ENCODE measurements around the gene EFL1. TPM values are rescaled to one million over a fixed set of nuclear protein-coding genes. Genes with fewer than 3 reads are reported as not detected.

EFL1 gene
- total and polyA plus RNA-seq, 4 donors = 5.5 to 15.1 (median 10.3) TPM

DNA sequence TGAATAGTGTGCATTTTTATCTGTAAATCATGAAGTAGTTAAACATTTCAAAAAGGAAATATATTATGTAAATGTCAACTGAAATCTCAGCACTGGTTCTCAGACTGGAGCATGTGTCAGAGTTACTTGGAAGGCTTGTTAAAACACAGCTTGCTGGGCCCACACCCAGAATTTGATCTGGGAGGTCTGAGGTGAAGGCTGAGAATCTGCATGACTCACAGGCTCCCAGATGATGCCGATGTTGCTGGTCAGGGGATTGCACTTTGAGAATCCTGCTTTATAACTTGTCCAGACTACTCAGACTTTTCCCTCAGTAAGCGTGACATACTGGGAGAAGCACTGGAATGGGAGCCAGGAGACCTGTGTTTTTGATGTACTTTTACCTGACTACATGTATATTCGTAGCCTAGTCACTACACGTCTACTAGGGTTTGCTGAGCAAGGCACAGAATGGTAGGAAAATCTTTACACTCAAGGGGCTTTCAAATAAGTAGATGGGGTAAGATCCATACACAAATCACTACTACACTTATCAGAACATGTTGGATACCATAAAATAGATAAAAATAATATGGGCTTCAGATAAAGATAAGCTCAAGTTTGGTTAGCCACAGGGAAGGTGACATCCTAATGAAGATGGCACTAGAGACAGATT is 139.7 kb downstream of the EFL1 start:
- H3K27ac ChIP-seq (ENCODE audit: low read depth in 1 of 2, low read length in 2 of 2) = no peak overlapping the region
- no peaks in the 10 kb centered on the region for H3K9me3 ChIP-seq (ENCODE audit: control insufficient read depth, low read length)
- 52 to 53% methylated on average over 4 of the region's 4 CpGs for WGBS, 2 donors
- no peak overlapping the region for H3K4me3 ChIP-seq (ENCODE audit: low read length in 2 of 2)
- no peaks in the 10 kb centered on the region for H3K27me3 ChIP-seq (ENCODE audit: control insufficient read depth in 1 of 2, insufficient read depth in 2 of 2, low read length in 1 of 2)
- no peaks in the 10 kb centered on the region for H3K4me1 ChIP-seq (ENCODE audit: control insufficient read depth in 1 of 2, insufficient read depth in 2 of 2, low read length in 2 of 2)
- intact Hi-C loops (cut with DNase I) = no loop called here
- H3K36me3 ChIP-seq (ENCODE audit: control insufficient read depth in 1 of 2, insufficient read depth in 2 of 2, low read length in 1 of 2) = no peaks in the 10 kb centered on the region
- DNase-seq (peak in 1 of 2 donors; percentile 65), ATAC-seq (ENCODE audit: low FRiP score) (no peak)

DNA sequence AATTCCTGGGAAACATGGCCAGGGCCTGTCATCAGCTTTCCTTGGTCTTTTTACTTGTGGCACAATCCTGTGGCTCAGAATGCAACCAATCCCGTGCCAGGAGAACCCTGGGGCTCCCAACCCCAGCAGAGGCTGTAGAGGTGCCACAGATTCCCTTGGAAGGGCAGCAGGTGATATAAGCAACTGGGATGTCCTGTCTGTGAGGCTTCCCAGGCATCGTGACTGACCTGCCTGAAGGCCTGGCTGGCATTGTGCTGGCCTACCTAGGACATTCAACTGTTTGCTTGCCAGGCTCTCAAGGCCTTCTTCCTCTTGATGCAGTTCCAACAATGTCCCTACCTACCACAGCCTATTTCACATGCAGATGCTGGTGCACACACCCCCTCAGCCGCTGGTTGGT is 144.5 kb downstream of the EFL1 start:
- intact Hi-C loops (cut with DNase I) = no loop called here
- no peak for ATAC-seq (ENCODE audit: low FRiP score)
- H3K9me3 ChIP-seq (ENCODE audit: control insufficient read depth, low read length) = no peaks in the 10 kb centered on the region
- H3K27ac ChIP-seq (ENCODE audit: low read depth in 1 of 2, low read length in 2 of 2) = no peak overlapping the region
- WGBS, 2 donors = 78 to 80% methylated on average over 3 of the region's 3 CpGs
- no peaks in the 10 kb centered on the region for H3K27me3 ChIP-seq (ENCODE audit: control insufficient read depth in 1 of 2, insufficient read depth in 2 of 2, low read length in 1 of 2)
- H3K4me3 ChIP-seq (ENCODE audit: low read length in 2 of 2) = no peak overlapping the region
- no peaks in the 10 kb centered on the region for H3K4me1 ChIP-seq (ENCODE audit: control insufficient read depth in 1 of 2, insufficient read depth in 2 of 2, low read length in 2 of 2)
- DNase-seq = no peak
- no peaks in the 10 kb centered on the region for H3K36me3 ChIP-seq (ENCODE audit: control insufficient read depth in 1 of 2, insufficient read depth in 2 of 2, low read length in 1 of 2)

- ATAC-seq (ENCODE audit: low FRiP score) = no peak
- Histone ChIP-seq H3K27ac (ENCODE audit: low read depth in 1 of 2, low read length in 2 of 2) (no peak overlapping the region), H3K27me3 (ENCODE audit: control insufficient read depth in 1 of 2, insufficient read depth in 2 of 2, low read length in 1 of 2) (no peaks in the 10 kb centered on the region), H3K4me1 (ENCODE audit: control insufficient read depth in 1 of 2, insufficient read depth in 2 of 2, low read length in 2 of 2) (no peaks in the 10 kb centered on the region), H3K36me3 (ENCODE audit: control insufficient read depth in 1 of 2, insufficient read depth in 2 of 2, low read length in 1 of 2) (no peaks in the 10 kb centered on the region), H3K4me3 (ENCODE audit: low read length in 2 of 2) (no peak overlapping the region), H3K9me3 (ENCODE audit: control insufficient read depth, low read length) (no peaks in the 10 kb centered on the region)
- intact Hi-C loops (cut with DNase I) = no loop called here
- DNase-seq = no peak
- 95 to 97% methylated on average over 6 of the region's 6 CpGs for WGBS, 2 donors
These were observed 145.2 kb downstream of the EFL1 start for GRCh38 chr15:82117296-82117695.

DNA sequence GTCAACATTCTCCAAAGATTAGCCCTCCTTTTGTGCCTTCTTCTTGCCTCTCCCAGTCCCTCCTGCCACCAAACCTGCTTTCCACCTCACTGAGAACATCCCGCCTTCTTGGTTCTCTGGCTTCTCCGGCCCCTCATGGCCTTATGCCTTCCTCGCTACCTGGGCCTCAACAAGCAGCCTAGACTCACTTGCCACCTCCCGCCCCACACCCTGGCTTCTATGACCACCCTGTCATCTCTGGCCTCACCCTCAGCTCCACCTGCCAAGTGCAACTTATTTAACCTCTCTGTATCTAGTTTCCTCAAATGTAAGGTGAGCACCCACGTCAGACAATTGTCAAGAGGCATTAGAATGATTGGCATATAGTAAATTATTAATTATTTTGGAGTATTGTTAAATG is 147.9 kb downstream of the EFL1 start:
- H3K27me3 ChIP-seq (ENCODE audit: control insufficient read depth in 1 of 2, insufficient read depth in 2 of 2, low read length in 1 of 2) = no peaks in the 10 kb centered on the region
- ATAC-seq (ENCODE audit: low FRiP score) = no peak
- no peak overlapping the region for H3K27ac ChIP-seq (ENCODE audit: low read depth in 1 of 2, low read length in 2 of 2)
- no peaks in the 10 kb centered on the region for H3K4me1 ChIP-seq (ENCODE audit: control insufficient read depth in 1 of 2, insufficient read depth in 2 of 2, low read length in 2 of 2)
- WGBS, 2 donors = 93 to 96% methylated on average over 5 of the region's 5 CpGs
- no peak for DNase-seq
- no peak overlapping the region for H3K4me3 ChIP-seq (ENCODE audit: low read length in 2 of 2)
- intact Hi-C loops (cut with DNase I) = no loop called here
- H3K9me3 ChIP-seq (ENCODE audit: control insufficient read depth, low read length) = no peaks in the 10 kb centered on the region
- H3K36me3 ChIP-seq (ENCODE audit: control insufficient read depth in 1 of 2, insufficient read depth in 2 of 2, low read length in 1 of 2) = no peaks in the 10 kb centered on the region

DNA sequence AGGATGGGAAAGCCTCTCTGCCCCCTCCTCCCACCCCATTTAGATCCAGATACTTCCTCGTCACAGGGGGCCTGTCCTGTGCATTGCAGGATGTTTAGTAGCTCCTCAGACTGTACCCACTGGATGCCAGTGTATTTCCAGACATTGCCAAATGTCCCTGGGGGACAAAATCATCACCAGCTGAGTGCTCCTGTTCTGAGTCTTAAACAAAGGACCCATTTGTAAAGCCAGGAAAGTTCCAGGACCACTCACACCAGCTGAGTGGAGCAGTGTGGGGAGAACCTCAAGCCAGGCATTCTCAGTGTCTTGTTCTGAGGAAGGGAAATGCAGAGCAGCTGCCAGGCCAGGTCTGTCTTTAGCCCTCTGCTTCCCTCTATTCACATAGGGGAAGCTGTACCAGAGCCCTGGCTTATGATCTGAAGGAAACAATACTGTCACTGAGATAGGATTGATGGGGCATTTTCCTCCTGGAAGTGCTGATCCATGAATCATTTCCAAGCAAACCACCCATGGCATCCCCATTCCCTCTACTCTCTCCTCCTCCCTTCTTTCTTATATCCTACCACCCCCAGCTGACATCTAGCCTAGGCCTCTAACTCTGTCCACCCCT is 149.3 kb downstream of the EFL1 start:
- intact Hi-C loops (cut with DNase I) = no loop called here
- Histone ChIP-seq H3K4me3 (ENCODE audit: low read length in 2 of 2) (no peak overlapping the region), H3K4me1 (ENCODE audit: control insufficient read depth in 1 of 2, insufficient read depth in 2 of 2, low read length in 2 of 2) (no peaks in the 10 kb centered on the region), H3K36me3 (ENCODE audit: control insufficient read depth in 1 of 2, insufficient read depth in 2 of 2, low read length in 1 of 2) (no peaks in the 10 kb centered on the region), H3K27me3 (ENCODE audit: control insufficient read depth in 1 of 2, insufficient read depth in 2 of 2, low read length in 1 of 2) (no peaks in the 10 kb centered on the region), H3K27ac (ENCODE audit: low read depth in 1 of 2, low read length in 2 of 2) (no peak overlapping the region), H3K9me3 (ENCODE audit: control insufficient read depth, low read length) (no peaks in the 10 kb centered on the region)
- no peak for ATAC-seq (ENCODE audit: low FRiP score)
- DNase-seq = no peak
- WGBS, 2 donors = 94 to 100% methylated on average over 1 of the region's 1 CpG

DNA sequence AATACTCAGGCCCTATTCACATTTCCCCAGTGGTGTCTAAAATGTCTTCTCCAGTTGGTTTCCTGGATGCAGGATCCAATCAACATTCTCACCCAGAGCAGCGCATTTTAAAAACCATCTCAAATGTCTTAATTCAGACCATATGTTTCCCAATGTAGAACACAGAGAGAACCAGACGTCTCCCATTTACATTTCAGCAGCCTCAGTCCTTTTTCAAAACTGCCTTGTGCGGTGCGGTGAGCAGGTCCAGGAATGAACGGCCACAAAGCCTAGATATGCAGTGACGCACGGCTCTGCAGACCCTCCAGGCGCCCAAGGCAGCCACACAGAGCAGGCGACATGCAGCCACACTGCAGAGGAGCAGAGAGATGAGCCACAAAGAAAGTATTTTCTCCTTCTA is 150.6 kb downstream of the EFL1 start:
- intact Hi-C loops (cut with DNase I) = no loop called here
- H3K4me3 ChIP-seq (ENCODE audit: low read length in 2 of 2) = no peak overlapping the region
- DNase-seq = no peak
- no peaks in the 10 kb centered on the region for H3K36me3 ChIP-seq (ENCODE audit: control insufficient read depth in 1 of 2, insufficient read depth in 2 of 2, low read length in 1 of 2)
- no peak for ATAC-seq (ENCODE audit: low FRiP score)
- H3K27me3 ChIP-seq (ENCODE audit: control insufficient read depth in 1 of 2, insufficient read depth in 2 of 2, low read length in 1 of 2) = no peaks in the 10 kb centered on the region
- no peak overlapping the region for H3K27ac ChIP-seq (ENCODE audit: low read depth in 1 of 2, low read length in 2 of 2)
- WGBS, 2 donors = 87% methylated on average over 9 of the region's 9 CpGs
- no peaks in the 10 kb centered on the region for H3K9me3 ChIP-seq (ENCODE audit: control insufficient read depth, low read length)
- H3K4me1 ChIP-seq (ENCODE audit: control insufficient read depth in 1 of 2, insufficient read depth in 2 of 2, low read length in 2 of 2) = no peaks in the 10 kb centered on the region

DNA sequence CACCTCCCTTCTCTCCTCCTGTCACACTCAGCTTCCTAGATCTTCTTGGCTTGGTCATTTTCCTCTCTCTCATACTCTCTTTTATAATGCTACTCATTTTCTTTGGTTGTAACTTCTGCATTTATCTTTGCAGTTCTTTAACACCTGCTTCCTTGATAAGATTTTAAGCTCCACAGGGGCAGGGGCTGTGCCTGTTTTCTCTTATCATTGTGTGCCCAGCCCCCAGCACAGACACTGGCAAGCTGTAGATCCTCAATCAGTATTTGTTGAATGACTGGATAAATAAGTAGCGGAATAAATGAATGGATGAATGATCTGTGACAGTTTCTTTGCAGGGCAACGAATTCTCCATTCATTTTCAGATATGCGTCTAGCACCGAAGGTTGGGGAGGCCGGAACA is 152.4 kb downstream of the EFL1 start:
- intact Hi-C loops (cut with DNase I) = no loop called here
- 92 to 94% methylated on average over 5 of the region's 5 CpGs for WGBS, 2 donors
- ATAC-seq (ENCODE audit: low FRiP score) (no peak), DNase-seq (no peak)
- Histone ChIP-seq H3K27ac (ENCODE audit: low read depth in 1 of 2, low read length in 2 of 2) (no peak overlapping the region), H3K9me3 (ENCODE audit: control insufficient read depth, low read length) (no peaks in the 10 kb centered on the region), H3K4me3 (ENCODE audit: low read length in 2 of 2) (no peak overlapping the region), H3K4me1 (ENCODE audit: control insufficient read depth in 1 of 2, insufficient read depth in 2 of 2, low read length in 2 of 2) (no peaks in the 10 kb centered on the region), H3K27me3 (ENCODE audit: control insufficient read depth in 1 of 2, insufficient read depth in 2 of 2, low read length in 1 of 2) (no peaks in the 10 kb centered on the region), H3K36me3 (ENCODE audit: control insufficient read depth in 1 of 2, insufficient read depth in 2 of 2, low read length in 1 of 2) (no peaks in the 10 kb centered on the region)

- no peaks in the 10 kb centered on the region for H3K4me1 ChIP-seq (ENCODE audit: control insufficient read depth in 1 of 2, insufficient read depth in 2 of 2, low read length in 2 of 2)
- 85 to 86% methylated on average over 9 of the region's 9 CpGs for WGBS, 2 donors
- intact Hi-C loops (cut with DNase I) = no loop called here
- H3K9me3 ChIP-seq (ENCODE audit: control insufficient read depth, low read length) = no peaks in the 10 kb centered on the region
- H3K4me3 ChIP-seq (ENCODE audit: low read length in 2 of 2) = no peak overlapping the region
- no peak overlapping the region for H3K27ac ChIP-seq (ENCODE audit: low read depth in 1 of 2, low read length in 2 of 2)
- ATAC-seq (ENCODE audit: low FRiP score) (no peak), DNase-seq (peak; percentile 52 to 78)
- H3K27me3 ChIP-seq (ENCODE audit: control insufficient read depth in 1 of 2, insufficient read depth in 2 of 2, low read length in 1 of 2) = no peaks in the 10 kb centered on the region
- no peaks in the 10 kb centered on the region for H3K36me3 ChIP-seq (ENCODE audit: control insufficient read depth in 1 of 2, insufficient read depth in 2 of 2, low read length in 1 of 2)
These were observed 153.9 kb downstream of the EFL1 start for GRCh38 chr15:82108489-82109078.

DNA sequence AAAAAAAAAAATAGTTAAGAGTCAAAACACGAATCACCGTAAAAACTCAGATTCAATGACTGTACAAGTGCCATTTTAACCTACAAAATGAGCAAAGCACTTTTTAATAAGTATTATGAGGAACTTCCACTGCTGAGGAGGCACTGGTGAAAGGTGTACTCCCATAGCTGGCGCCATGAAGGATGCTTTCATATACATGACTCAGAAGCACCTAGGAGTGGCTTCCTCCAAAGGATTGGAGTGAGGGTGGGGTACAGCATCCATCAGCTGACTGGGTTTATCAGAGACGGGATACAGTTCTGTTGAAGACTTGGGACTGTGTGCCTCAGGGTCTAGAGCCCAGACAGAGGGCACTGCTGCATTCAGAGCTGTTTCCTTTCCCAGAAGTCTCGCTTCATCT is 155.9 kb downstream of the EFL1 start:
- H3K36me3 ChIP-seq (ENCODE audit: control insufficient read depth in 1 of 2, insufficient read depth in 2 of 2, low read length in 1 of 2) = no peaks in the 10 kb centered on the region
- no peaks in the 10 kb centered on the region for H3K4me1 ChIP-seq (ENCODE audit: control insufficient read depth in 1 of 2, insufficient read depth in 2 of 2, low read length in 2 of 2)
- no peaks in the 10 kb centered on the region for H3K9me3 ChIP-seq (ENCODE audit: control insufficient read depth, low read length)
- H3K4me3 ChIP-seq (ENCODE audit: low read length in 2 of 2) = no peak overlapping the region
- DNase-seq (no peak), ATAC-seq (ENCODE audit: low FRiP score) (peak; percentile 13)
- intact Hi-C loops (cut with DNase I) = no loop called here
- H3K27ac ChIP-seq (ENCODE audit: low read depth in 1 of 2, low read length in 2 of 2) = no peak overlapping the region
- 83 to 94% methylated on average over 5 of the region's 5 CpGs for WGBS, 2 donors
- H3K27me3 ChIP-seq (ENCODE audit: control insufficient read depth in 1 of 2, insufficient read depth in 2 of 2, low read length in 1 of 2) = no peaks in the 10 kb centered on the region
